ENCODE measurements around the gene LHFPL2. TPM values are rescaled to one million over a fixed set of nuclear protein-coding genes. Genes with fewer than 3 reads are reported as not detected.

Gene LHFPL2
- total and polyA plus RNA-seq, 2 experiments from 2014 or later: 10.6 to 50.8 TPM

GRCh38 chr5:78586251-78586650 is 62.3 kb downstream of the LHFPL2 start:
- Histone ChIP-seq H3K27me3 (ENCODE audit: insufficient read depth) (no peaks in the 10 kb centered on the region), H2AFZ (no peak overlapping the region), H3K4me3 (no peak overlapping the region), H3K4me2 (no peak overlapping the region), H4K20me1 (replicated peaks; ENCODE audit: insufficient read depth) (no peaks in the 10 kb centered on the region), H3K9me2 (ENCODE audit: insufficient read depth) (0 out of 2 replicates have a peak, but pooled peaks cover 4% of the 10 kb centered on the region), H3K27ac (ENCODE audit: low read depth) (no peak overlapping the region), H3K4me1 (ENCODE audit: insufficient read depth) (0 out of 2 replicates have a peak, but pooled peaks cover under 1% of the 10 kb centered on the region), H3K36me3 (ENCODE audit: insufficient read depth) (peaks cover 7% of the 10 kb centered on the region; the same call in 1 of the 2 replicates), H3K79me2 (replicated peaks; ENCODE audit: insufficient read depth) (peaks cover 45% of the 10 kb centered on the region), H3F3A (replicated peaks; ENCODE audit: low read depth) (no peaks in the 10 kb centered on the region)
- H3K9me3 Mint-ChIP-seq: peaks cover 42% of the 10 kb centered on the region
- peaks cover 9% of the 10 kb centered on the region for H3K27me3 Mint-ChIP-seq (ENCODE audit: insufficient read depth, low read depth, poor library complexity)
- peaks cover 4% of the 10 kb centered on the region for H3K4me1 Mint-ChIP-seq
- ATAC-seq (no peak), DNase-seq (ENCODE audit: low spot score) (no peak)
- no peak for TF ChIP-seq ZNF114 (CRISPR knock-in tag; IDR thresholded peaks at IDR 0.05)
- no peak for TF ChIP-seq EZH2phosphoT487 (IDR thresholded peaks at IDR 0.05; ENCODE audit: unreplicated experiment)
- TF ChIP-seq ETS1 (IDR thresholded peaks at IDR 0.05): no peak
- TF ChIP-seq, protein P1, sequence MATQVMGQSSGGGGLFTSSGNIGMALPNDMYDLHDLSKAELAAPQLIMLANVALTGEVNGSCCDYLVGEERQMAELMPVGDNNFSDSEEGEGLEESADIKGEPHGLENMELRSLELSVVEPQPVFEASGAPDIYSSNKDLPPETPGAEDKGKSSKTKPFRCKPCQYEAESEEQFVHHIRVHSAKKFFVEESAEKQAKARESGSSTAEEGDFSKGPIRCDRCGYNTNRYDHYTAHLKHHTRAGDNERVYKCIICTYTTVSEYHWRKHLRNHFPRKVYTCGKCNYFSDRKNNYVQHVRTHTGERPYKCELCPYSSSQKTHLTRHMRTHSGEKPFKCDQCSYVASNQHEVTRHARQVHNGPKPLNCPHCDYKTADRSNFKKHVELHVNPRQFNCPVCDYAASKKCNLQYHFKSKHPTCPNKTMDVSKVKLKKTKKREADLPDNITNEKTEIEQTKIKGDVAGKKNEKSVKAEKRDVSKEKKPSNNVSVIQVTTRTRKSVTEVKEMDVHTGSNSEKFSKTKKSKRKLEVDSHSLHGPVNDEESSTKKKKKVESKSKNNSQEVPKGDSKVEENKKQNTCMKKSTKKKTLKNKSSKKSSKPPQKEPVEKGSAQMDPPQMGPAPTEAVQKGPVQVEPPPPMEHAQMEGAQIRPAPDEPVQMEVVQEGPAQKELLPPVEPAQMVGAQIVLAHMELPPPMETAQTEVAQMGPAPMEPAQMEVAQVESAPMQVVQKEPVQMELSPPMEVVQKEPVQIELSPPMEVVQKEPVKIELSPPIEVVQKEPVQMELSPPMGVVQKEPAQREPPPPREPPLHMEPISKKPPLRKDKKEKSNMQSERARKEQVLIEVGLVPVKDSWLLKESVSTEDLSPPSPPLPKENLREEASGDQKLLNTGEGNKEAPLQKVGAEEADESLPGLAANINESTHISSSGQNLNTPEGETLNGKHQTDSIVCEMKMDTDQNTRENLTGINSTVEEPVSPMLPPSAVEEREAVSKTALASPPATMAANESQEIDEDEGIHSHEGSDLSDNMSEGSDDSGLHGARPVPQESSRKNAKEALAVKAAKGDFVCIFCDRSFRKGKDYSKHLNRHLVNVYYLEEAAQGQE (IDR thresholded peaks at IDR 0.05; ENCODE audit: unreplicated experiment): no peak
- TF ChIP-seq CREB1 (CRISPR knock-in tag; IDR thresholded peaks at IDR 0.05; ENCODE audit: low read depth): no peak
- TF ChIP-seq EZH2 (IDR thresholded peaks at IDR 0.05; ENCODE audit: low read depth, unreplicated experiment): no peak
- TF ChIP-seq NANOG (IDR thresholded peaks at IDR 0.05; ENCODE audit: borderline replicate concordance): no peak
- TF ChIP-seq, protein P2, sequence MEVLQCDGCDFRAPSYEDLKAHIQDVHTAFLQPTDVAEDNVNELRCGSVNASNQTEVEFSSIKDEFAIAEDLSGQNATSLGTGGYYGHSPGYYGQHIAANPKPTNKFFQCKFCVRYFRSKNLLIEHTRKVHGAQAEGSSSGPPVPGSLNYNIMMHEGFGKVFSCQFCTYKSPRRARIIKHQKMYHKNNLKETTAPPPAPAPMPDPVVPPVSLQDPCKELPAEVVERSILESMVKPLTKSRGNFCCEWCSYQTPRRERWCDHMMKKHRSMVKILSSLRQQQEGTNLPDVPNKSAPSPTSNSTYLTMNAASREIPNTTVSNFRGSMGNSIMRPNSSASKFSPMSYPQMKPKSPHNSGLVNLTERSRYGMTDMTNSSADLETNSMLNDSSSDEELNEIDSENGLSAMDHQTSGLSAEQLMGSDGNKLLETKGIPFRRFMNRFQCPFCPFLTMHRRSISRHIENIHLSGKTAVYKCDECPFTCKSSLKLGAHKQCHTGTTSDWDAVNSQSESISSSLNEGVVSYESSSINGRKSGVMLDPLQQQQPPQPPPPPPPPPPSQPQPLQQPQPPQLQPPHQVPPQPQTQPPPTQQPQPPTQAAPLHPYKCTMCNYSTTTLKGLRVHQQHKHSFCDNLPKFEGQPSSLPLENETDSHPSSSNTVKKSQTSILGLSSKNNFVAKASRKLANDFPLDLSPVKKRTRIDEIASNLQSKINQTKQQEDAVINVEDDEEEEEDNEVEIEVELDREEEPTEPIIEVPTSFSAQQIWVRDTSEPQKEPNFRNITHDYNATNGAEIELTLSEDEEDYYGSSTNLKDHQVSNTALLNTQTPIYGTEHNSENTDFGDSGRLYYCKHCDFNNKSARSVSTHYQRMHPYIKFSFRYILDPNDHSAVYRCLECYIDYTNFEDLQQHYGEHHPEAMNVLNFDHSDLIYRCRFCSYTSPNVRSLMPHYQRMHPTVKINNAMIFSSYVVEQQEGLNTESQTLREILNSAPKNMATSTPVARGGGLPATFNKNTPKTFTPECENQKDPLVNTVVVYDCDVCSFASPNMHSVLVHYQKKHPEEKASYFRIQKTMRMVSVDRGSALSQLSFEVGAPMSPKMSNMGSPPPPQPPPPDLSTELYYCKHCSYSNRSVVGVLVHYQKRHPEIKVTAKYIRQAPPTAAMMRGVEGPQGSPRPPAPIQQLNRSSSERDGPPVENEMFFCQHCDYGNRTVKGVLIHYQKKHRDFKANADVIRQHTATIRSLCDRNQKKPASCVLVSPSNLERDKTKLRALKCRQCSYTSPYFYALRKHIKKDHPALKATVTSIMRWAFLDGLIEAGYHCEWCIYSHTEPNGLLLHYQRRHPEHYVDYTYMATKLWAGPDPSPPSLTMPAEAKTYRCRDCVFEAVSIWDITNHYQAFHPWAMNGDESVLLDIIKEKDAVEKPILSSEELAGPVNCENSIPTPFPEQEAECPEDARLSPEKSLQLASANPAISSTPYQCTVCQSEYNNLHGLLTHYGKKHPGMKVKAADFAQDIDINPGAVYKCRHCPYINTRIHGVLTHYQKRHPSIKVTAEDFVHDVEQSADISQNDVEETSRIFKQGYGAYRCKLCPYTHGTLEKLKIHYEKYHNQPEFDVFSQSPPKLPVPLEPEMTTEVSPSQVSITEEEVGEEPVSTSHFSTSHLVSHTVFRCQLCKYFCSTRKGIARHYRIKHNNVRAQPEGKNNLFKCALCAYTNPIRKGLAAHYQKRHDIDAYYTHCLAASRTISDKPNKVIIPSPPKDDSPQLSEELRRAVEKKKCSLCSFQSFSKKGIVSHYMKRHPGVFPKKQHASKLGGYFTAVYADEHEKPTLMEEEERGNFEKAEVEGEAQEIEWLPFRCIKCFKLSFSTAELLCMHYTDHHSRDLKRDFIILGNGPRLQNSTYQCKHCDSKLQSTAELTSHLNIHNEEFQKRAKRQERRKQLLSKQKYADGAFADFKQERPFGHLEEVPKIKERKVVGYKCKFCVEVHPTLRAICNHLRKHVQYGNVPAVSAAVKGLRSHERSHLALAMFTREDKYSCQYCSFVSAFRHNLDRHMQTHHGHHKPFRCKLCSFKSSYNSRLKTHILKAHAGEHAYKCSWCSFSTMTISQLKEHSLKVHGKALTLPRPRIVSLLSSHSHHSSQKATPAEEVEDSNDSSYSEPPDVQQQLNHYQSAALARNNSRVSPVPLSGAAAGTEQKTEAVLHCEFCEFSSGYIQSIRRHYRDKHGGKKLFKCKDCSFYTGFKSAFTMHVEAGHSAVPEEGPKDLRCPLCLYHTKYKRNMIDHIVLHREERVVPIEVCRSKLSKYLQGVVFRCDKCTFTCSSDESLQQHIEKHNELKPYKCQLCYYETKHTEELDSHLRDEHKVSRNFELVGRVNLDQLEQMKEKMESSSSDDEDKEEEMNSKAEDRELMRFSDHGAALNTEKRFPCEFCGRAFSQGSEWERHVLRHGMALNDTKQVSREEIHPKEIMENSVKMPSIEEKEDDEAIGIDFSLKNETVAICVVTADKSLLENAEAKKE (CRISPR knock-in tag; IDR thresholded peaks at IDR 0.05): no peak
- no peak for TF ChIP-seq POLR2AphosphoS5 (IDR thresholded peaks at IDR 0.05; ENCODE audit: low read depth)
- no peak for TF ChIP-seq JUNB (IDR thresholded peaks at IDR 0.05; ENCODE audit: unreplicated experiment)
- TF ChIP-seq CTCF (conservative IDR thresholded peaks at IDR 0.05; ENCODE audit: low read depth in 2 of 2): no peak
- no peak for TF ChIP-seq STAT1 (IDR thresholded peaks at IDR 0.05; ENCODE audit: unreplicated experiment)
- no peak for TF ChIP-seq ZNF331 (CRISPR knock-in tag; IDR thresholded peaks at IDR 0.05; ENCODE audit: low read depth)
- H3K27ac Mint-ChIP-seq: no peak overlapping the region
- H3K36me3 Mint-ChIP-seq (ENCODE audit: low read depth): peaks cover 75% of the 10 kb centered on the region
- no peak overlapping the region for H3K4me3 Mint-ChIP-seq
